Endothelial cell (in vitro differentiated cells): Measurements from ENCODE around the gene COL5A1. TPM values are rescaled to one million over a fixed set of nuclear protein-coding genes. Genes with fewer than 3 reads are reported as not detected.

Source experiments
- DNase-seq: peaks from one replicate; pipeline ENCODE4 v3.0.0; 2021; ENCODE audit warnings: low spot score
- H3K27ac Mint-ChIP-seq: one replicate; pipeline ENCODE4 v1.8.0; 2021; ENCODE audit warnings: mixed read lengths, inconsistent platforms; ENCODE audit not compliant: unreplicated experiment
- H3K27me3 Mint-ChIP-seq: one replicate; pipeline ENCODE4 v1.8.0; 2021; ENCODE audit warnings: mild to moderate bottlenecking, moderate library complexity, mixed read lengths, inconsistent platforms; ENCODE audit not compliant: unreplicated experiment
- H3K36me3 Mint-ChIP-seq: one replicate; pipeline ENCODE4 v1.8.0; 2021; ENCODE audit warnings: mild to moderate bottlenecking, low read depth, mixed read lengths, inconsistent platforms; ENCODE audit not compliant: unreplicated experiment
- H3K4me1 Mint-ChIP-seq: one replicate; pipeline ENCODE4 v1.8.0; 2021; ENCODE audit warnings: mild to moderate bottlenecking, mixed read lengths, inconsistent platforms; ENCODE audit not compliant: unreplicated experiment
- H3K4me3 Mint-ChIP-seq: one replicate; pipeline ENCODE4 v1.8.0; 2021; ENCODE audit warnings: mild to moderate bottlenecking, mixed read lengths, inconsistent platforms; ENCODE audit not compliant: unreplicated experiment
- H3K9me3 Mint-ChIP-seq: one replicate; pipeline ENCODE4 v1.8.0; 2021; ENCODE audit warnings: mixed read lengths, inconsistent platforms; ENCODE audit not compliant: unreplicated experiment
- total RNA-seq: library from RNA; stranded (reverse); fragmentation: NEBNext Ultra II Directional; extraction: Animal tissue kit (Norgen Biotek cat#: 25700); gene quantifications from one replicate; pipeline ENCODE4 v1.2.1, GENCODE V29; 2021; ENCODE audit not compliant: unreplicated experiment
- TF ChIP-seq, protein P1 (sequence below): fragments of 200-600 bp; sonication (generic); IDR thresholded peaks from one replicate; pipeline ENCODE4 v1.5.0; 2021; ENCODE audit warnings: antibody characterized with exemption; ENCODE audit not compliant: unreplicated experiment

Gene COL5A1
- total RNA-seq, 1 donor from 2014 or later: 24.3 TPM

DNA sequence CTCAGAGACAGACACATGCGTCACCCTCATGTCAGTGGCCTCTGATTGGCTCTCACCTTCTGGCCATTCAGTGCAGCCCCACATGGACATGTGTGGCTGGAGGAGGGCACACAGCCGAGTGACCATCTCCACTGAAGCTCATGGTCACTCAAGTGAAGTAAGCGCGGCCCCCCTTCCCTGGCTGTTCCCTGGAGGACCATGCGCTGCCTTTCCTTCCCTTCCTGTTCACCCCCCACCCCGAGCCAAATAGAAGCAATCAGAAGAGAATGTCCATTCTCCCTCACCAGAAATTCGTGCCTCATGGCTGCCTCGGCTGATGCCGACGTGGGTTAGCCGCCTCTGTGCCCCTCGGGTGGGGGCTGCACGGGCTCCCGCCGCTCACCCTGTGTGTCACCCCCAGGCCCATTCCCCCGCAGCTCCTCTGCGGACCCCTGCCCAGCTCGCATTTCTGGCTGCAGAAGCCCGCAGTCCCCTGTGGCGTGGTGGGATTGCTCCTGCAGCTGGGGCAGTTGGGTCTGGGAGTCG lies 12.5 kb upstream of the COL5A1 start:
- Mint-ChIP-seq H3K4me3 (no peak overlapping the region), H3K4me1 (peaks cover 15% of the 10 kb centered on the region), H3K36me3 (no peaks in the 10 kb centered on the region), H3K9me3 (no peaks in the 10 kb centered on the region), H3K27ac (no peak overlapping the region), H3K27me3 (peaks cover 10% of the 10 kb centered on the region)
- TF ChIP-seq, protein P1, sequence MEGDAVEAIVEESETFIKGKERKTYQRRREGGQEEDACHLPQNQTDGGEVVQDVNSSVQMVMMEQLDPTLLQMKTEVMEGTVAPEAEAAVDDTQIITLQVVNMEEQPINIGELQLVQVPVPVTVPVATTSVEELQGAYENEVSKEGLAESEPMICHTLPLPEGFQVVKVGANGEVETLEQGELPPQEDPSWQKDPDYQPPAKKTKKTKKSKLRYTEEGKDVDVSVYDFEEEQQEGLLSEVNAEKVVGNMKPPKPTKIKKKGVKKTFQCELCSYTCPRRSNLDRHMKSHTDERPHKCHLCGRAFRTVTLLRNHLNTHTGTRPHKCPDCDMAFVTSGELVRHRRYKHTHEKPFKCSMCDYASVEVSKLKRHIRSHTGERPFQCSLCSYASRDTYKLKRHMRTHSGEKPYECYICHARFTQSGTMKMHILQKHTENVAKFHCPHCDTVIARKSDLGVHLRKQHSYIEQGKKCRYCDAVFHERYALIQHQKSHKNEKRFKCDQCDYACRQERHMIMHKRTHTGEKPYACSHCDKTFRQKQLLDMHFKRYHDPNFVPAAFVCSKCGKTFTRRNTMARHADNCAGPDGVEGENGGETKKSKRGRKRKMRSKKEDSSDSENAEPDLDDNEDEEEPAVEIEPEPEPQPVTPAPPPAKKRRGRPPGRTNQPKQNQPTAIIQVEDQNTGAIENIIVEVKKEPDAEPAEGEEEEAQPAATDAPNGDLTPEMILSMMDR: no peak
- DNase-seq: no peak

DNA sequence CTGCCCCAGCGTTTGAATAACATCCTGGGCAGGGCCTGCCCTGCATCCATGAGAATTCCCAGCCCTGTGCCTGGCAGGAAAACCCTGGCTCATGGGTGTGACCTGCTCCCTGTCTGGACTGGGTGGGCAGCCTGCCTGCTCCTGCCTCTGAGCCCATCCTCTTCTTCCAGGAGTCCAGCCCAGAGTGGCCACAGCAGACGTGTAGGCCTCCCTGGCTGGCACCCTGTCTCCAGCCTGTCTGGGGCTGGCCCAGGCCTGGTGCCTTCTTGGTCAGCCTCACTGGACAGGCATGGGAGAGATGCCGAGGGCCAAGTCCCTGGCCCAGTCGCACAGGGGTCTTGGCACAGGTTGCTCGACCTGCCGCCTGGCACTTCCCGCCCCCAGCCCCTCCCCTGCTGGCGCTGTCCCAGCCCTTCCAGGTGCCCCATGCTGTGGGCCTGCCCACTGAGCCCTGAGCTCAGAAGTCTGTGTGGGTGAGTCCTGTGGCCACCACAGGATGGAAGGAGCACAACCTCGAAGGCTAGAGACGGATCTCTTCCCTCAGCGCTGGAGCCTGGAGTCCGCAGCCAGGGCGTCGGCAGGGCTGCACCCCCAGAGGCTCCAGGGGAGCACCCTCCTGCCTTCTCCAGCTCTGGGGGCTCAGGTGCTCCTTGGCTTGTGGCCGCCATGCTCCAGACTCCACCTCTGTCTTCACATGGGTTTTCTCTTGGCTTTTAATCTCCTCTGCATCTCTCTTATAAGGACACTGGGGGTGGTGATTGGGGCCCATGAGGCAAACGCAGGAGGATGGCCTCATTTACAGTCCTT lies 11.8 kb upstream of the COL5A1 start:
- DNase-seq: no peak
- H3K27ac Mint-ChIP-seq: no peak overlapping the region
- no peaks in the 10 kb centered on the region for H3K9me3 Mint-ChIP-seq
- peaks cover 14% of the 10 kb centered on the region for H3K4me1 Mint-ChIP-seq
- no peak overlapping the region for H3K4me3 Mint-ChIP-seq
- H3K27me3 Mint-ChIP-seq: peaks cover 10% of the 10 kb centered on the region
- TF ChIP-seq, protein P1: no peak
- no peaks in the 10 kb centered on the region for H3K36me3 Mint-ChIP-seq

DNA sequence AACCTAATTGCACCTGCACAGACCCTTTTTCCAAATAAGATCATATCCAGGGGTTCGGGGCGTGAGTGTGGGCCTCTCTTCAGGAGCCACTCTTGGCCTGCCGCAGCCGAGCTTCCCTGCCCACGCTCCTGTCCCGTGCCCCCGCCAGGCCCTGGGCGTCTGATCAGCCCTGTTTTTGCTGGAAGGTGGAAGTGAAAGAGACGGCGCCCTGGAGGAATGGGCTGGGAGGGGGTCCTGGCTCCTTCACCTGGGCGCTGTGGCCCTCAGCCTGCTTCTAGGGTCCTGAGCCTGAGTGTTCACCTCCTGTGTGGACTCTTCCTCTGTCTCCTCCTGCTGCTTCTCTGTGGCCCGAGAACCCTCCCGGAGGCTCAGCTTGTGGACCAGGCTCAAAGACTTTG lies 11.2 kb upstream of the COL5A1 start:
- H3K4me3 Mint-ChIP-seq: no peak overlapping the region
- H3K4me1 Mint-ChIP-seq: peaks cover 8% of the 10 kb centered on the region
- no peaks in the 10 kb centered on the region for H3K9me3 Mint-ChIP-seq
- no peak for DNase-seq
- H3K27ac Mint-ChIP-seq: no peak overlapping the region
- H3K27me3 Mint-ChIP-seq: peaks cover 10% of the 10 kb centered on the region
- no peaks in the 10 kb centered on the region for H3K36me3 Mint-ChIP-seq
- TF ChIP-seq, protein P1: no peak

DNA sequence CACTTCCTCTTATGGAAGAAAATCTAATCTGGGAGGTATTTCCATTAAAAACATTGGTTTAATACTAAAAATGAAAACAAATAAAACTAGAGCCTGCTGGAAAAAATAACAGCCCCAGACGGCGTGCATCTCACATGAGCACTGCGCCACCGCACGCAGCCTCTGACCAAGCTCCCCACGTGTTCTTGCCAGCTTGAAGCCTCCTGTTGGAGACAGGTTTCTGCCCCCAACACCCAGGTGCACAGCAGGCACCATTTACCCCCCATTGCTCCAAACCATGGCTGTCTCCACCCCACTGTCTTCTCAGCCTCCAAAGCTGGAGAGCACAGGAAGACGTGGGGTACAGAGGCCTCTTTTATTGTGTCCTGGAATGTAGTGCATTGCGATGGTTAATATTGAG lies 10.7 kb upstream of the COL5A1 start:
- H3K4me1 Mint-ChIP-seq: peaks cover 4% of the 10 kb centered on the region
- H3K4me3 Mint-ChIP-seq: no peak overlapping the region
- no peaks in the 10 kb centered on the region for H3K36me3 Mint-ChIP-seq
- no peaks in the 10 kb centered on the region for H3K9me3 Mint-ChIP-seq
- TF ChIP-seq, protein P1: no peak
- no peak overlapping the region for H3K27ac Mint-ChIP-seq
- H3K27me3 Mint-ChIP-seq: peaks cover 10% of the 10 kb centered on the region
- DNase-seq: no peak

DNA sequence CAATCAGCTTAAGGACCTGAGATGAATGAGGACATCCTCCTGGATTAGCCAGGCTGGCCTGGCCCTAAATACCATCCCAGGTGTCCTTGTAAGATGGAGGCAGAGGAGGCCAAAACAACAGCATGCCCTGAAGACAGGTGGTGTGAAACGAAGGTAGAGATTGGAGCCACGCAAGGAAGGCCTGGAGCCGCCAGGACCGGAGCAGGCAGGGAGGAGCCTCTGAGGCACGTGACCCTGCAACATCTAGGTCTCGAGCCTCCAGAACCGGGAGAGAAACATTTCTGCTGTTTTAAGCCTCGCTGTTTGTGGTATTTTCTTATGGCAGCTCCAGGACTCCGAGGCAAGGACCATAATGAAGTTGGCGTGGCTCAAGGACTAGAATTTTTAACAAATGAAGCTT lies 9.7 kb upstream of the COL5A1 start:
- TF ChIP-seq, protein P1: no peak
- H3K9me3 Mint-ChIP-seq: no peaks in the 10 kb centered on the region
- no peak overlapping the region for H3K4me3 Mint-ChIP-seq
- peaks cover 10% of the 10 kb centered on the region for H3K27me3 Mint-ChIP-seq
- H3K36me3 Mint-ChIP-seq: no peaks in the 10 kb centered on the region
- no peak for DNase-seq
- H3K27ac Mint-ChIP-seq: no peak overlapping the region
- no peaks in the 10 kb centered on the region for H3K4me1 Mint-ChIP-seq
